ENCODE results near the gene DNAH9.

DNAH9 gene

DNA sequence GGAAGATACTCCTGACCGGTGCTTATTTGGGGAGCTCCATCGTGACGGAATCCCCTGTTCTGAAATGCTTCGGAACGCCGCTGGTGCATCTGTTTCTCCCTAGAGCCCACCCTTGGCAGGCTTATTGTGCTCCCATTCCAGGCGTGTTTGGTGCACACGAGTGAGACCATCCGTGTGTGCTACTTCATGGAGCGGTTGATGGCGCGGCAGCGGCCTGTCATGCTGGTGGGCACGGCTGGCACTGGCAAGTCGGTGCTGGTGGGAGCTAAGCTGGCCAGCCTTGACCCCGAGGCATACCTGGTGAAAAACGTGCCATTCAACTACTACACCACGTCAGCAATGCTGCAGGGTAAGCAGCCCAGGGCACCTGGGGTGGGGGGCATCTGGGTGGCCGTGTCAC lies 170.7 kb downstream of the DNAH9 start:
- DNase-seq (ENCODE audit: low read depth): no peak

DNA sequence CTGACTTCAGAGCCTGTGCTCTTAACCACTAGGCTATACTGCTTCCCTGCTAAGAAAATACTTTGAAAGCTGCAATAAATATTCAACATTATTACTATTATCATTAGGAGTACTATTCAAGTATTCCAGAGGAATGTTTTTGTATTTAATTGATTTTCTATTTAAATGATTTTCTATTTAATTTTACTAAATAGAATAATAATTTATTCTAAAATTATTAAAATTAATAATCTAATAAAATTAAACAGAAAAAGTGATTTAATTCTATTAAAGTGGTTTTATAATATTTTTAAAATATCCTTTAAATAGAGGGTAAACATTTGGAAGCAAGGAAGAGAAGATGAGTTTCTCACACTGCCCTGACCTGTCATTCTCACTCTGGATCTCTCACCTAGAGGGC lies 173.8 kb downstream of the DNAH9 start:
- no peak for DNase-seq (ENCODE audit: low read depth)

- no peak for DNase-seq (ENCODE audit: low read depth)
Observed at GRCh38 chr17:11779892-11780291, 181.6 kb downstream of the DNAH9 start.

- no peak for DNase-seq (ENCODE audit: low read depth)
Observed at GRCh38 chr17:11780621-11781020, 182.4 kb downstream of the DNAH9 start.

- no peak for DNase-seq (ENCODE audit: low read depth)
Observed at GRCh38 chr17:11786711-11787438, 188.6 kb downstream of the DNAH9 start.

DNA sequence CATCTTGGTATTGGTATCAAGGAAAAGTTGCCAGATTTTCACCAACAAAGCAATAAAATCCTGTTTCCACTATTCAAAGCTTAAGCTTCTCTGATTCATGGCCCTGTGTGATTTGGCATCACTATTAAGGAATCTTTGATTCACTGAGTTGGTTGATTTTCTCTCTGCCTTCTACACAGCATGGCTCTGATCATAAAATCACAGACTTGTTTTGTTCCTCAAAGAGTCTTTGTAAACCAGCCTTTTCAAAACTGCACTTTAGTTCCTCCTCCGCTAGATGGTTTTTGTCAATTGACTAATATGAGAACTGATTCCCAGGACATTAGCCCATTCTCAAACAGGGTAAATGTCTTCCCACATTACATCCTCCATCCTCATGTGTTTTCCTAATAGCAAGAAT lies 197.6 kb downstream of the DNAH9 start:
- no peak for DNase-seq (ENCODE audit: low read depth)

DNA sequence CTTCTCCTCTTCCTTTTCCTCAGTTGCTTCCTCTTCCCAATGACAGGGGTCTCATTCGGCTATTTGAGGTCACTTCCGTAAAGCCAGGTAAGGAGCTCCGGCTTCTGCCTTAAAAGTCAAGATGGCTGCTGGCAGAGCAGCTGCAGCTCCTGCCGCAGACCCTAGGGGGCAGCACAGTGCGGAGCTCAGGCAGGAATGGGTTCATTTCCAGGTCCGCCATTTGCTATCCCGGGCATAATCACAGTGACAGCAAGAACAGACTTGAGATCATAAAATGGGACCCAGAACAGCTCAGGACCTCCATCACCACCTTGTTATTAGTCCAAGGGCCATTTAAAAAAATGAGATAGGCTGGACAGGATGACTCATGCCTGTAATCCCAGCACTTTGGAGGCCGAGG lies 199.5 kb downstream of the DNAH9 start:
- DNase-seq (ENCODE audit: low read depth): no peak

DNA sequence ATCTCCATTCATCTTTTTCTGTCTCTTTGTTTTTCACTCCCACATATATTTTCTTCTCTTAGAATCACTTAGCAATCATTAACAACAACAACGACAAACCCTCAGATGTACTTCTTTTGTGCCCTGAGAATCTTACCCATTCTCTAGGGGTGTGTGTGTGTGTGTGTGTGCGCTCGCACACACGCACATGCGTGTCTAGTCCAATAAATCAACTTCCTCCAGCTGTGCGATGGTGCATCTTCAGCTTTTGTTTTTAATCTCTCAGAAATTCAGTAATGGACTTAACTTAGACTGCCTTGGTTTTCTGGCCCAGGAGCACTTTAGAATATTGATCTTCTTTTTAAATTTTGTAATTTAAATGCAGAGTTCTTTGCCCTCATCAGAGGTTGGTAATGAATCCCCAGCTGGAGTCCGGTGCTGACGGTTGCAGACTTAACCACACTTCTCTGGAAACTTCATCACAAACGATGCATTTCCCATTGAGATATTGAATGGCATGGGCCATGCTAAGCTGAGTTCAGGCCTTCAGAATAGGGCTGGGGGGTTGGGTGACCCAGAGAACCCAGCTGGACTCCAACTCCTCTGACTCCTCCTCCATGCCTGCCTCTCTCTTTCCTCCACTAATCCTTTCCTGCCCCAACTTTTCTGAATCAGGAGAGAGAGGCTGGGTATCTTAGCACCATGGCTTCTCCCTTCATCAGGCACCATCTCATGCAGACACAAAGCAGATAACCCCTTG lies 205.1 kb downstream of the DNAH9 start:
- DNase-seq (ENCODE audit: low read depth): no peak

GRCh38 chr17:11805138-11805537 lies 206.9 kb downstream of the DNAH9 start:
- DNase-seq (ENCODE audit: low read depth): no peak

DNA sequence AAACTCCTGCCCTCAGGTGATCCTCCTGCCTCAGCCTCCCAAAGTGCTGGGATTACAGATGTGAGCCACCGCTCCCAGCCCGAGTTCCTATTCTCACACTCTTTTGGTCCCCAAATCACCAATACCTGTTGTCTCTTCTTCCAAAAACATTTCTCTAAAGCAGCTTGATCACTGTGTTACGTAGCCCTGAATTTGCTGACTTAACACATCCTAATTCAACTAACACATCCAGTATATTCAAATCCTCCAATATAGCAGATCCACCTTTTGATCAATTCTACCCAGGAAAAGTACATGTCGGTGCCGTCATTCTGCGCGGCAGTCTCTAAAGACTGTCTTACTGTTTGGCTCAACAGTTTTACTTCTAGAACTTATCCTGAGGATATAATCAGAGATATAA lies 207.7 kb downstream of the DNAH9 start:
- no peak for DNase-seq (ENCODE audit: low read depth)

GRCh38 chr17:11807606-11808005 lies 209.3 kb downstream of the DNAH9 start:
- DNase-seq (ENCODE audit: low read depth): no peak

- DNase-seq (ENCODE audit: low read depth): no peak
Observed at GRCh38 chr17:11813278-11813677, 215.0 kb downstream of the DNAH9 start.

DNA sequence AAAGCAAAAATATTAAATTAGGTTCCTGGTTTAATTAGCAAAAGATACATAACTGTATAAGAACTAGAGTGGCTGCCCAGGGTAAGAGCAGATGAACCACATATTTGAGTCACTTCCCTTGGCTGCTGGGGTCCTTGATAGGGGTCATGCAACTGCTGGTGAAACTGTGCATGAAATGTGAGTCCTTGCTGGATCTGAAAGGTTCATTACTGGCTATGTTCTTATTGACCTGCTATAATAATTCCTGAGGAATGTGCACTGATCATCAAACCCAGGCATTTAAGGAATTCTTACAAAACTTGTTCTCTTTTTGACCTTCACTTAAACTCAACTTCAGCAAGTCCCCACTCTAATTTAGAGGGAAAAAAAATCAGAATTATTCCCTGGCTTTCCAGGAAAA lies 215.6 kb downstream of the DNAH9 start:
- no peak for DNase-seq (ENCODE audit: low read depth)

GRCh38 chr17:11814655-11815262 lies 216.5 kb downstream of the DNAH9 start:
- DNase-seq (ENCODE audit: low read depth): no peak

GRCh38 chr17:11816409-11816808 lies 218.1 kb downstream of the DNAH9 start:
- no peak for DNase-seq (ENCODE audit: low read depth)

DNA sequence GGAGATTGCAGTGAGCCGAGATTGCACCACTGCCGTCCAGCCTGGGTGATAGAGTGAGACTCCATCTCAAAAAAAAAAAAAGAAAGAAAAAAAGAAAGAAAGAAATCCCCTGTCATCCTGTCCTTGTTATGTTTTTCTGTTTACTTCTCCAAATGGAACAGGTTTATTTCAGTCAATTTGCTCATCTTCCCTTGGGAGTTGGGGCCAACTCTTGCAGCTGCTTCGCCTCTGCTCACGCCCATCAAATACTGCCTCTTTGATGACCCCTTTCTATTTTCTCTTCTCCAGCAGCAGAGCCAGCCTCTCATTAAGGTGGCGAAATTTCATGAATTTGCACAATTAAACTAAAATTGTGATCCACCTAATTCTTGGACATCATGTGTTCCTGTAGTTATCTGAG lies 225.6 kb downstream of the DNAH9 start:
- no peak for DNase-seq (ENCODE audit: low read depth)

DNA sequence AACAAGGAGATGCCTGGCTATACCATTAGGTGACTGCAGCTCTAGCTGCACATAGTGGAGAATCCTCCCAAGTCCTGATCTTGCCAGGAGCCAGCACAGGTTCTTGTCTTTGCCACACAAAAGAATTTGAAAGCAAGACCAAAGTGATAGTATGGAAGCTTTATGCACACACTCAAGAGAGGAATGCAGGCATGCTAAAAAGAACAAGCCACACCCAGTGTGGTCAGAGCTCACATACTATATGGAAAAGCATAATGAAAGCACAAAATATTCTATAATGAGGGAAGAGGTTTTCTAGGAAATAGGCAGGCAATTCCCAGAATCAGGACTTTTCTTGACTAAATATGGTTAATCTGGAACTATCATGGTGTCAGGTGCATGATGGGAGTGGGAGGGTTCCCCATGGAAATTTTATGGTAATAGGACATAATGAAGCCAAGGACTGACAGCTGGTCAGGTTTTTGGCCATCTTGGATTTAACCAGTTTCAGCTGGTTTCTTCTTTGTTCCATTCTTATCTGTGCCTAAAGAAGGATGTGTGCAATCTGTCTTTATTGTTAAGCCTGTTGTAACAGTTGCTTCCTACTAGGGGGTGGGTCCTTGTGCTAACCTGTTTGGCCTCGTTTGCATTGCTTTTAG lies 227.4 kb downstream of the DNAH9 start:
- DNase-seq (ENCODE audit: low read depth): no peak

GRCh38 chr17:11832401-11833137 lies 234.3 kb downstream of the DNAH9 start:
- DNase-seq (ENCODE audit: low read depth): no peak

DNA sequence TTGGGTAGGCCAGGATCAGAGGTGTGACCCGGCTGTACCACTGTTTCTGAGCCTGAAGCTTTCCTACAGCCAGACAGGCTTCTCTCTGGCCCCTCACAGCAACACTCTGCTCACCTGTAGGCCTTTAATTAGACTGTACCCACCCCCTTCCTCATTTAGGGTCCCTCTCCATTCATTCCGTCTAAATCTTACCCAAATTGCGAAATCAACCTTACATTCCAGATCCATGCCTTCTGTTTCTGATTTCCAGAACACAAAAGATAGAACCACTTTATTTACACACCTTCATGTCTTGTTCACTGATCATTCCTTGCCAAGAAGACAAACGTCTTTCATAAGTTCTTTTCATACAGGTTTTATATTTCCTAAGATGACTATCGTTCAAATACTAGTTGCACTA lies 238.2 kb downstream of the DNAH9 start:
- no peak for DNase-seq (ENCODE audit: low read depth)

GRCh38 chr17:11840052-11840451 lies 241.8 kb downstream of the DNAH9 start:
- no peak for DNase-seq (ENCODE audit: low read depth)

DNA sequence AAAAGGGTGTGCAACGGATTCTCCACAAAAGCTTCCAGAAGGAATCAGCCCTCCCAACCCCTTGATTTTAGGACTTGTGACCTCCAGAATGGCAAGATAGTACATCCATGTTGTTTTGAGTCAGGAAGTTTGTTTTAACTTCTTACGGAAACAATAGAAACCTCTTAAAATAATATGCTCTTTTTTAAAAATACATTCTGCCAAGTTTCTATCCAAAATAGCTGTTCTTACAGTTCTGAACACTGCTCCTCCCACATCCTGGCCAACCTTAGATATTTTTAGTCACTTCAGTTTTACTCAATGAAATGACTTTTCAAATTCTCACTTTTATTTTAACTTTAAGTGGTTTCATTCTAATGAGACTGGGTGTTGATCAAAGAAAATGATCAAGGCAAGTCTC lies 242.6 kb downstream of the DNAH9 start:
- DNase-seq (ENCODE audit: low read depth): no peak

DNA sequence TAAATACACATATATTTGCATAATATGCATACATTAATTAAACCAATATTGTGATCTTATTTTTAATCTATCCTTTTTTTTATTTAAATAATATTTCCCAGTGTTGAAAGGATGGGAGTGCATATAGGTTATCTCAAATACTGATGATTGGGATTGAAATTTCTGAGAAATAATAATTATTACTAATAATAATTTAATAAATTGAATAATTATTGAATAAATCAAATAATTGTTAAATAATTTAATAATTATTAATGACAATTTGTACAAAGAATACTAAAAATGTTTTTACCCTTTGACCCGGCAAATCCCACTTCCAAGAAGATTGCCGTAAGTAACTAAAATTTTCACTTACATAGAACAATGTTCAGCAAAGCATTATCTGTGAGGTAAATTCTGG lies 250.1 kb downstream of the DNAH9 start:
- no peak for DNase-seq (ENCODE audit: low read depth)
